ENCODE measurements around the gene CFAP299.
"Not testable (repeated sequence)": the region's sequence is repeated elsewhere in the genome, so short reads cannot be mapped to it uniquely, and the experiment has no call there.

The CFAP299 gene

DNA sequence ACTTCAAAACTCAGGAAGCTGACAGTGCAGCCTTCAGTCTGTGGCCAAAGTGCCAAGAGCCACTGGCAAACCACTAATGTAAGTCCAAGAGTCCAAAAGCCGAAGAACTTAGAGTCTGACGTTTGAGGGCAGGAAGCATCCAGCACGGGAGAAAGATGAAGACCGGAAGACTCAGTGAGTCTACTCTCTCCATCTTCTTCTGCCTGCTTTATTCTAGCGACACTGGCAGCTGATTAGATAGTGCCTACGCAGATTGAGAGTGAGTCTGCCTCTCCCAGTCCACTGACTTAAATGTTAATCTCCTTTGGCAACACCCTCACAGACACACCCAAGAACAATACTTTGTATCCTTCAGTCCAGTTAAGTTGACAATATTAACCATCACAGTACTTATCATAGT is 414.0 kb downstream of the CFAP299 start:
- DNase-seq, result not testable (repeated sequence)

DNA sequence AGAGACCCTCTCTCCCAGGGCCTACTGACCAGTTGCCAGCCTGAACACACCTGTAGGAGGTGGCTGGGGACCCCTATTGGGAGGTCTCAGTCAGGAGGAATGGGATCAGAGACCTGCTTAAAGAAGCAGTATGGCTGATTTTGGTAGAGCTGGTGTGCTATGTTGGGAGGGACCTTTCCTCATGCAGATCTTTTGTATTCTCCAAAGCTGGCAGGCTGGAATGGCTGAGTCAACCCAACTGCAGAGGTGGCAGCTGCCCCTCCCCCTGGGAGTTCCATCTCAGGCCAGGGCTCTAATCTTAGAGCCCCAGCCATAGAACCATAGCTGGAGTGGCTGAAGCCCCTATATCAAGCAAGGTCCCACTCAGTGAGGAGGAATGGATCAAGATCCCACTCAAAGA is 415.7 kb downstream of the CFAP299 start:
- DNase-seq, result no peak

DNA sequence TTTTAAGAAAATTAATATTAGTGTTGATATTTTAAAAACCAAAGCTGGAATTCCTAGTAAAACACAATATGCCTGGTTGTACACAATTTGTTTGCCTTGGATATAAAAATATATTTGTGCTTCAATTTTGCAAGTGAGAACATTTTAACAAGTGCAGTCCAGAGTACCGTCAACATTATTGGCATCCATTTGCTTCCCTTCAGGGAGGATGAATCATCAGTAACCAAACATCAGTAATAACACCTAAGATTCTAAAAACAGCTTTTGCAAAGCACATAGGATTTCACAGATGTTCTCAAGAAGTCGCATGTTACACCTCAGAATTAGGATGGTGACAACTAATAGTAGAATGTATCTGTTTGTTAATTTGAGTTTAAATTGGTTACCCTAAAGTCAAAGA is 432.4 kb downstream of the CFAP299 start:
- no peak for DNase-seq

DNA sequence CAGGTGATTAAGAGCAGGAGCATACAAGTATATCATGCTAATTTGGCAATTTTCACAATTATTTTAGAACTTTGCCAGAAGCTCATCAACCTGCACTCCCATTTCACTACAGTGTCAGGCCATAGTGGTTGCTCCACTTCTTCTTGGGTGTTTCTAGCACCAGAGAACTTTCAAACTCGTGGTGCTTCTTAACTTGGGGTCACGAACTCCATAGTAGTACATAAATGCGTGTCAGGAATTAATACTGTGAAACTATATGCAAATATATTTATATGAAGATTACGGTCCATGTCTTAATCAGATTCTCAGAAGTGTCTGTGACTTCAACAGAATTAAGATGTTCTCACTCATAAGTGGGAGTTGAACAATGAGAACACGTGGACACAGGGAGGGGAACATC is 440.6 kb downstream of the CFAP299 start:
- no peak for DNase-seq

DNA sequence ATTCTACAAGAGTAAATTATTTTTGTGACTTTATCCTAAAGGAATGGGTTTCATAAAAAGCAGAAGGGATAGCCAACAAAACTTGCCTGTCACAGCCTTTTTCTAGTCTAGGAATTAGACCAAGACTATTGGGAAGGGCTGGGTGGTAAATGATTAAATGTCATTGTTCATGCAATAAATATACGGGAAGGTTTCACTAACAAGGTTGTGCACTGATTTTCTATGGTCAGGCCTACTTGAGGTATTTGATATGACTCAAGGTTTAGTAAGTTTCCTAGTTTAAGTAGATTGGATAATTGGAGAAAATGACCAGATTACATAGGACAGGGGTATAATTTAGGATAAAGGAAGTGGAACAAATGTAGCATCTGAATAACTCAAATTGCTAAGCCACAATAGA is 445.9 kb downstream of the CFAP299 start:
- DNase-seq, result no peak

DNA sequence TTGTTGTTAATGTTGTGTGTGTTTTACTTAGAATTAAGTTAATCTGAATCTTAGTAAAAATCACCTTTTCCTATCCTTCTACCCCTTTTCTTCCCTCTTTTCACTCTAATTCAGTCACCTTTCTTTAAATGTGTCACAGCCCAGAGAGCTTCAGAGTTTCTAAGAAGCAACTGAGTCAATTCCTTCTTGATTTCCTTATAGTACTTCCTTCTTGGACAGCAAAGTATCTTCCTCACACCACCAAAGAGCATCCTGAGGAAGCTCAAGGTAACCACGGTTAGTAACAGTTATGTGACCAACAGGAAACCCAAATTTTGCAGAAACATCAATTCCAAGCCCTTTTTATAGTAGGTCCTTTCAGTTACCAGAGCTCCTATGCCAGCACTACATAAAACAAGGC is 451.8 kb downstream of the CFAP299 start:
- no peak for DNase-seq

DNA sequence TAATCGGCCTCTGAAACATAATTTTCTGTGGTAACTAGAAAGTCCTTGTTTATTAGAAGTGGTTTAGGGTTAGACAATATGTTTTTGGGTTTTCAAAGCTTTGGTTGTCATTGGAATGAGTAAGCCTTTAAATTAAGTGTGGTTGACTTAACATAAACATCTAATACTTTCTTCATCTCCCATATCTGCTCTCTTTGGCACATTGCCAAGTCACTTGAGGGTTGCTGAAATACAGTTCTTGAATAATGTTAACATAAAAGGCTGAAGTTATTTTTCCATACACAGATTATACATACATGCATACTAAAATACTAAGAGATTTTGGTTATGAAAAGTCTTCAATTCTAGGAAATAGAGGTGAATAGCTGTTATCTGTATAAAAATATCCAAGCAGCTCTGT is 453.3 kb downstream of the CFAP299 start:
- DNase-seq, result no peak

DNA sequence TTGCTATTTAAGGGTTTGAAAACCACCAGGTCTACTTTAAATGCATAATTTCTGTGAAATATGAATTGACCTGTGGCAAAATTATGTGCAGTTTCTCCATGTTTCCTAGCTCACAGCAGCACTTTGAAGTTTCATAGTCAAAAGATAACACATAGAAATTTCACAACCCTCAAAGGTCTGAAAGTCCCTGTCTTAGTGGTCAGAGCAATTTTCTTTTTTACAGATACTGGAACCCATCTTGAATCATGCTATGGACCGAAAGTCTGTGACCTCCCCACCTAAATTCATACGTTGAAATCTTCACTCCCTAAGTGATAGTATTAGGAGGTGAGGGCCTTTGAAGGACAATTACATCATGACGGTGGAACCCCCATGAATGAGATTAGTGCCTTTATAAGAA is 454.6 kb downstream of the CFAP299 start:
- DNase-seq, result no peak

DNA sequence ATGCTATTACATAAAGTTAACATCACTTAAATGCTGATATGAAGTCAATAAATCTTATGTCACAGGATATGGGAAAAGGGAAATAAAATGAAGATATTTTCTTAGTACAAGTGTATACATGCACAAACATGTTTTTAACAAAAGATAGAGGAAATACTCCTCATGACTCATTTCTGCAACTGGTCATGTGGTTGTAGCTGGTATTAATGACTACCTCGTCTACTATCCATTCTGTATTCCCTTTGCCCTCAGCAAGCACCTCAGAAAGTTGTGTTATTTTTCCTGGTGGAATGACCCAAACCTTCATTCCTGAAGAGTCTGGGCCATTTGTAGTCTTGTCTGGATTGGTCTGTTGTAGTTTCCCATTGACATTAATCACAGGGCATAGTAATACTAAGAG is 458.1 kb downstream of the CFAP299 start:
- DNase-seq, result not testable (repeated sequence)

DNA sequence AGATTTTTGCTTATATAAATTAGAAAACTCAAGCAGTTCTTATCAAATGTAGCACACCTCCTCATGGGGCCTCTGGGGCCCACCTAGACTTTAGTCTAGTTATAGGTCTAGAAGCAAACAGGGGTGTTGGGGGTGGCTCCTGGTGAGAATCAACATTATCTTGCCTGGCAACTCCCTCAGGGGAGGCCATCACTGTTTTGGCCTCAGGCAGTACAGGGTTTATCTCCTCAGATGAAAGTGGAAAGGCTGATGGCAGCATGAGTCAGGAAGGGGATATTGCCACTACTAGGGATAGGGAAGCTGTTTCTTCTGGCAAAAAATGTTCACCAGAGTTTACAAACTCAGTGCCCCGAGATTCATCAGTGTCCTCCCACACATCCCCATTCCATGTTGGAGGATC is 462.6 kb downstream of the CFAP299 start:
- no peak for DNase-seq

DNA sequence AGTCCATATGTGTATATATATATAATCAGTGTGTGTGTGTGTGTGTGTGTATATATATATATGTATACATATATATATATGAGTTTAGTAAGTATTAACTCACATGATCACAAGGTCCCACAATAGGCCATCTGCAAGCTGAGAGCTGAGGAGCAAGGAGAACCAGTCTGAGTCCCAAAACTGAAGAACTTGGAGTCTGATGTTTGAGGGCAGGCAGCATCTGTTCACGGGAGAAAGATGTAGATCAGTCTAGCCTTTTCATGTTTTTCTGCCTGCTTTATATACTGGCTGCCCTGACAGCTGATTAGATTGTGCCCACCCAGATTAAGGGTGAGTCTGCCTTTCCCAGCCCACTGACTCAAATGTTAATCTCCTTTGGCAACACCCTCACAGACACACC is 465.2 kb downstream of the CFAP299 start:
- not testable (repeated sequence) for DNase-seq

DNA sequence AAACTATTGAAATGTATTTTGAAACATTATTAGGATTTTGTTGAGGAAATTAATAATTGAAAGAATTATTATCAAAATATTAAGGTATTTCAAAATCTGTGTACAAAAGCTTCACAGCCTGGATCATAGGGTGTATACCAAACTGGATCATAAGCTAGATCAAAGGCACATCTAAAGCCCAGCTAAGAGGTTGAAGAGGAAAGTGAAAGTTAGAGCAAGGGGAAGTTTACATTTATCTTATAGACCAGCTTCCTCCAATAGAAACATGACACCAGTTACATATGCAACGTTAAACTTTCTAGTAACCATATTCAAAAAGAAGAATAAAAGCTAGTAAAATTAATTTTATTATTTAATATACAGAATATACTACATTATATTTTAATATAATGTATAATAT is 467.8 kb downstream of the CFAP299 start:
- no peak for DNase-seq

DNA sequence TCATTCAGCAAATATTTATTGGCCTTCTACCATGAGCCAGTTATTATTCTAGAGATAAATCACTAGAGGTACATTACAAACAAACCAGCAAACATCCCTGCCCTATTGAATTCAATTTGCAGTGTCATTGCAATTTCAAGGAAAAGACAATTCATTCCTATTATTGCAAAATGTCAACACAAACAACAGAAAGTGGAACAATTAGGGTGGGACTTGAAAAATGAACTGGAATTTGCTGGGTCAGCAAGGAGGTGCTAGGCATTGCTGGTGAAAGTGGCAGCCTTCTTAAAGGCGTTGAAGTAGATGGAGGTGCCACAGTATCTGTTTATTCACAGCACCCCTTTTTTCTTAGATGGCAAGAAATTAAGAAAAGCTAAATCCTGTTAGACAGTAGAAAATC is 470.9 kb downstream of the CFAP299 start:
- no peak for DNase-seq

DNA sequence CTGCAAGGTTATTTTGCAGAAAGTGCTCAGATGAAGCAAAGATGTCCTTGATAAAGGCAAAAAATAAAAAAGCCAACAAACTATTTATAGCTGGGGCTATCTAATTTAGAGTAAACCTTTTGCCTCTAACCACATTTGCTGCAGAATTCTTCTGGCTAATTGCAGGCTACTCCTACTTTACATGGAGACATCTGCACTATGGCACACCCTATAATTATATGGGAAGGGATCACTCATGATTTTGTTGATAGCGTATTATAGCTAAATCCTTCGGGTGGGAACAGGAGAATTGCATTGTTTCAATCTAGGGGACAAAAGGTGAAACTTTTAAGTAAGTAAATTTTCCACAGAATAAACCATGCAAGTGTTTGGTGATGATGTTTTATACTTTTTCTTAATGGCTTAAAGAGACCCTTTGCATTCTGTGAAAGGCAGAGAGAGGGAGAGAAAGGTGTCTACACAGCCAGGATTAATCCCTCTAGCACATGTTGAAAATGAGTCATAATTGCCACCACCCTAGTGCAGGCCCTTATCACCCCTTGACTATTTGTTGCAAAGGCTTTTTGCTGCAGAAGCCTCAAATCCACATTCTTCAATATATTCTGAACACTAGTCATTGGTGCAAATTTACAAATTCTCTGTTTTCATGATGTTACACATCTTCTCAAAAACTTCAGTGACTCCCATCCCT is 473.7 kb downstream of the CFAP299 start:
- no peak for DNase-seq

DNA sequence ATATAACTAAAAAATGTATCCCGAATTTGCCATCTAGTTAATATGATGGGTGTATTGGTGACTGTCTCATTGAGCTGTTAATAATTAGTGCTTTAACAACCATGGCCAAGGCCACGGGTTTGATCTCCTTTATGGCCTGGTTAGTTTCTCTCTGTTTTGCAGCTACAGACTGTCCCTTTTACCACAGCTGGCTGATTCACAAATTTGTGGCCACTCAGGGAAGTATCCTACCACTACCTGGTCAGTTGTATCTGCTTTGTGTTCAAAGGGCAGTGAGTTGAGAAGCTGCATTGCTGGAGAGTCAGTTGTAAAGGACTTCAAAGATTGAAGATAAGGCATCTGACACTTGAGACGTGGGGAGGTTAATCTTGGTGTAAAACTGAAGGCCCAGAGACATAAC is 475.9 kb downstream of the CFAP299 start:
- no peak for DNase-seq

DNA sequence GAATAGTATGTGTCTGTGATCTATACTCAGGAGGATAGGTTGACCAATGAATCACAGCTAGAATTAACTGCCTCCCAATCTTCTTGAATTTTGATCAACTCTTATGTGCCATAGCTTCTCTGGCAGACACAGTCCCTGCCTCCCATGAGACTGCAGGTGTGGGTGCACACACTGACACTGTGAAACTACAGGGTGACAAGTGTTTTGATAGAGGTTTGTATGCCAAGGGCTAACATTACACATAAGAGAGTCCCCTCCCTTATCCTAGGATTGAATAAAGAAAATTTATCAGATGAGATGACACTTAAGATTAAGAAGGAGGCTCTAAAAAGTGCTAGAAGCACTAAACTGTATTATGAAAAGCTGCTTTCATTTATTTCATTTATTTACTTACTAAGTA is 476.6 kb downstream of the CFAP299 start:
- DNase-seq, result no peak

DNA sequence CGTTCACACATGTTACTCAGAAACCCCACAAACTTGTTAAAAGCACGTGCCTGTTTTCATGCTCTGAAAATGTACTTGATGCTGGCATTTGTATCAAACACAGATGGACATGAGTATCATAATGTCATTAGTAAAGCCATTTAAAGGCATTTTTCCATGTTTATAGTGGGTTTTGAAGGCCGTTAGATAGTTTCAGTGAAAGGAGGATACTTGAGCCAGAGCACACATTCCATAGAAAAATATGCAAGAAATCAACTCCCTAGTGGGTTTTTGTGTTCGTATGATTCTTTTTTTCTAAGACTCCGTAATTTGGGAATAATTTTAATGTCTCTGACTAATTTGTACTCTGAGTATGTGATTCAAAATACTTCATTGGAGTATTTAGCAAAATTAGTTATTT is 478.7 kb downstream of the CFAP299 start:
- DNase-seq, result no peak

DNA sequence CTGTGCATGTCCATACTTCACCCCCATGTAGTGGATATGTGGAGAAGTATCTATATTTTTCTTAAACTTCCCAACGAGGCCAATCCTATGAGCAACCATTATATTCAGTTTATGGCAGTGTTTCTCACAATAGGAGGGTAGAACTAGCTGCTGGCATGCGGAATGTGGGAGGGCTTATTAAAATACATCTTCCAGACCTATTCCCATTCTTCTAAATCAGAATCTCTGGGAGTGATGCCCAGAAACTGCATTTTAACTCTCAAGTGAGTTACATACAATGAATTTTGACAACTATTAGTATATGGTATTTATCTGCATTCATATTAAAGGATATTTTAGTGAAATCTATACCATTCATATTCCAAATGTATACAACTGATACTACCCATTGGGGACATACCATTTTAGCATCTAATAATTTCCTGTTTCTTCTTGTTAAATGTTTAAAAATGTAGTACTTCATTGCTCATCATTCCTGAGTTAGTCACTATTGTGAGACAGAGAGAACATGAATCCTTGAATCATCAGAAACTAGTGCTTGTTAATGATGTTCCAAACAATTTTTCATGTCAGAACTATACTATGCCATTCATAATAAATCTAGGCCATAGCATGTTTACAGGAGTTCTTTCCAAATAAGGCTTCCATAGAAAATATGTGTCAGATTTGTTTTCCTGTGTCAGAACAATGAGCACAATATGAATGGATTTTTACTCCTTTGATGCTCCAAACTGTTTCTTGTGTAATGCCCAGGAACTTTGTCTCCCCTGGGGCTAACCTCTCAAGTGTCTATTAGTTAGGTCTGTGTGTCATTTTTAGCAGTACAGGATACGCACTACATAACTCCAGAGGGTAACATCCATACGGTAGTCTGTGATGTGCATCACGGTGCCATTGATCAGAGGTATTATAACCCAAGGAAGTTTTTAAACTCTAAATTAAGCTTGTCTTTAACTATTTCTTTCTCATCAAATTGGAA is 496.1 kb downstream of the CFAP299 start:
- no peak for DNase-seq

DNA sequence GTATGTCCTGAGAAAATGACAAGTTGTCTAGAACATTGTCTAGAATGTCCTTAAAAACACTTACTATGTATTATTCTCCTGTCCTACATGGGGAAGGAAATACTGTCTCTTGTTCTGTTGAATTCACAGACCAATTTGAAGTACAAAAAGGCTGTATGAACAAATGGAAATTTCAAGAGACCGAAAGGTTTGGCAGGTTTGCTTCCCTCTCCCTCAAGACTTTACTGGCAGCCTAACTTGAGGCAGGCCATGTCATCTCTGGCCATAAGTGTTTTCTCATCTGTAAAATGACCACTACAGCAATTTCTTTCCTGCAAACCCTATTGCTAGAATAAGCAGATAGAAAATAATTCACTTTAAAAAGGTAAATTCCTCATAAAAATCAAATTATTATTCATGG is 503.8 kb downstream of the CFAP299 start:
- no peak for DNase-seq

DNA sequence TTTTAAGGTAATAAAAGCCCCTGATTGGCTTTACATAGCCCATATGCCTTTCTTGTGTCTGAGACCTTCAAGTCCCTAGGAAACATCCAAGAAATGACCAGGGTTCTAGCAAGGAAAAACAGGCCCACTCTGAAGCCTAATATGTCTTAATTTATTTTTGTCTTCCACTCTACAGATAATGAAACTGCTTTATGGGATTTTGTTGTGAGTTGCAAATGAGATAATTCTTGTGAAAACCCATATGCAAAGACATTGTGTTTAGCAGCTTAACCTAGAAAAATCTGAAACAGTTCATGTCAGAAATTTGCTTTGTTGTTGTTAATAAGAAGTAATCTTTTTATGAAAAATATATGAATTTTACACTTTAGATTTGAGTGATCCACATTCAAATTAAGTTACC is 504.3 kb downstream of the CFAP299 start:
- no peak for DNase-seq

DNA sequence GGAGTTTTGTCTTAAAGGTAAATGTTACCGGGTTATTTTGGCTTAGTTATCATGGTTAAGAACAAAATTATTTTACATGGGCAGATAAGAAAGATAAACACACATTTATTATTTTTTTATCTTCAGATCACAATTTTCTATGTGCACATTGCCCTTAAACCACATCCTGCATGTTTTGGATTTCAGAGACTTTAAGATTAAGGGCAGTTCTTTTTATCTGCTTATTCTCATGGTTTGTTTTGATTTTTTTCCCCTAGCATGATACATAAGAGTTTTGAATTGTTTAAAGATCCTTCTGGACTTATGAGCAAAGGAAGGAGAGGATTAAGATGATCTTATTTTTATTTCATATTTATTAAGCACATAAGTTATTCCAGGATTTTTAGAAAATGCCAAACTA is 504.9 kb downstream of the CFAP299 start:
- DNase-seq, result no peak

DNA sequence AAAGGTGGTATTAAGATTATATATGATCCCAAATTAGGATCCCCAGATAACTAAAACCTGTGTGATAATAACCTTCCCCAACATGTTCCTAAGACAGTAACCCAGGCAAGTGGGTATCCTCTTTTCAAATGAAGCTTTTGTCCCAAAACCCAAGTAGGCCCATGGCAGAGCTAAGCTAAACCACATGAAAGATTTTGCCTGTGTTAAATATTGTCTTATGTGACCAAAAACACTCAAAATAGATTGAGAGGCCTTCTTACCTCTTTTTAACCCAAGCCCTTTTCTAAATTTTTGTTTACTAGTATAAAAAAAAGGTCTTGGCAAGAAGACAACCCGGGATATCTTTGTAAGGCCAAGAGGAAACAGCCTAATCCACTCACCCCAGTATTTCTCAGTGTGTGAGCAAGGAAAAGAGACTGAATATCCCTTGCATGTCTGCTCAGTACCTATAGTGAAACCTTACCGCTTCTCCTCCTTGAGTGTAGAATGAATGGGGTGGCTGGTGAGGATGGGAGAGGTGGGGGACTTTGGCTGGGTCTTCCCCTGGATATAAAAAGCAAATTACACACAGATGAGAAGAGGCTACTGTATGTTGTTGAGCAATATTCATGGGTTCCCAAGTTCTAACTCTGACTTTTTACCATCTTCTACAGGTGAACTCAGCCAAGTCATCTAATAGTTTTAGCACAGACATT is 506.2 kb downstream of the CFAP299 start:
- no peak for DNase-seq

DNA sequence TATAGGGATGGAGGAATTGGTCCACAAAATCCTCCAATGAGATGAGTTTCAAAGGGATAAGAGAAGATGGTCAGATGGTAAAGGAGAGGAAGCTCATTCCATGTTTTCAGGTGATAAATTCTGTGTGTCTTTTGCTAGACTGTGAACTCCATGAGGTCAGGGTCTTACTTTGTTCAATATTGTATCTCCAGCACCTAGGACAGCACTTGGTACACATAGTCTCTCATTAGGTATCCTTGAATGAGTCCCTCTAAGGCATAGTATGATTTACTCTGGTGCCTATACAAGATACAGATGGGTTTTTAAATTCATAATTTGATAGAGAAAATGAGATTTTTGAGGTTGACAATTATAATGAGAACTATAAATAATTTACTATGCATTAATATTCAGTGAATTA is 510.7 kb downstream of the CFAP299 start:
- DNase-seq, result no peak

DNA sequence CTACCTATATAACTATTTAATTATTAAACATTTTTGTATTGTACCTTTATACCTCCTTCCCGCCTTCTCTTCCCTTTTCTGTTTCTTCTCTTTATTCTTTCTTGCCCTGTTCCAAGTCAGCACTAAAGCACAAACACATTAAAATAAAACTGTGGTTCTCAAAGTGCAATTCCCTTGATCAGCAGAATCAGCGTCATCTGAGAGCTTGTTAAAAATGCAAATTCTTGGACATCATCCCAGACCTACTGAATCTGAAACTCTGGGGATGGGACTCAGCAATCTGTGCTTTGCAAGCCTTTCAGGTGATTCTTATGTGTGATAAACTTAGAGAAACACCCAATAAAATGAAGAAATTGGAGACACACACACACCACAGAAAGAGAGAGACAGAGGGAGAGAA is 516.5 kb downstream of the CFAP299 start:
- no peak for DNase-seq
